ENCODE results near the gene SMARCD3. TPM values are rescaled to one million over a fixed set of nuclear protein-coding genes. Genes with fewer than 3 reads are reported as not detected.
A peak's percentile ranks its signal among the peaks of the same experiment; 100 is the strongest.

Gene SMARCD3
- polyA plus RNA-seq, 1 donor: 29.1 TPM

- Histone ChIP-seq H3K27me3 (ENCODE audit: control insufficient read depth, insufficient read depth, low read length) (peaks cover 60% of the 10 kb centered on the region), H3K27ac (ENCODE audit: low read length) (no peak overlapping the region), H3K9me3 (ENCODE audit: control insufficient read depth, low read depth, low read length) (no peaks in the 10 kb centered on the region), H3K4me3 (ENCODE audit: low read length) (no peak overlapping the region), H3K36me3 (ENCODE audit: control insufficient read depth, insufficient read depth, low read length) (no peaks in the 10 kb centered on the region), H3K4me1 (ENCODE audit: control insufficient read depth, insufficient read depth, low read length) (peaks cover 3% of the 10 kb centered on the region)
- no CpG with 5 or more reads among the region's 7 CpGs for WGBS (ENCODE audit: insufficient coverage, low lambda C conversion rate)
- no peak for DNase-seq
Observed at GRCh38 chr7:151257990-151258389, 9.5 kb upstream of the SMARCD3 start.

GRCh38 chr7:151256410-151257045 is 8.0 kb upstream of the SMARCD3 start:
- Histone ChIP-seq H3K27ac (ENCODE audit: low read length) (no peak overlapping the region), H3K9me3 (ENCODE audit: control insufficient read depth, low read depth, low read length) (no peaks in the 10 kb centered on the region), H3K27me3 (ENCODE audit: control insufficient read depth, insufficient read depth, low read length) (peaks cover 64% of the 10 kb centered on the region), H3K4me3 (ENCODE audit: low read length) (no peak overlapping the region), H3K4me1 (ENCODE audit: control insufficient read depth, insufficient read depth, low read length) (peaks cover 10% of the 10 kb centered on the region), H3K36me3 (ENCODE audit: control insufficient read depth, insufficient read depth, low read length) (no peaks in the 10 kb centered on the region)
- no peak for DNase-seq
- 64% methylated on average over 2 of the region's 16 CpGs for WGBS (ENCODE audit: insufficient coverage, low lambda C conversion rate)

GRCh38 chr7:151255390-151255789 is 6.9 kb upstream of the SMARCD3 start:
- Histone ChIP-seq H3K36me3 (ENCODE audit: control insufficient read depth, insufficient read depth, low read length) (no peaks in the 10 kb centered on the region), H3K27ac (ENCODE audit: low read length) (no peak overlapping the region), H3K9me3 (ENCODE audit: control insufficient read depth, low read depth, low read length) (no peaks in the 10 kb centered on the region), H3K4me1 (ENCODE audit: control insufficient read depth, insufficient read depth, low read length) (peaks cover 20% of the 10 kb centered on the region), H3K27me3 (ENCODE audit: control insufficient read depth, insufficient read depth, low read length) (peaks cover 58% of the 10 kb centered on the region), H3K4me3 (ENCODE audit: low read length) (no peak overlapping the region)
- WGBS (ENCODE audit: insufficient coverage, low lambda C conversion rate): 70% methylated on average over 2 of the region's 7 CpGs
- no peak for DNase-seq

GRCh38 chr7:151254851-151255250 is 6.4 kb upstream of the SMARCD3 start:
- no CpG with 5 or more reads among the region's 11 CpGs for WGBS (ENCODE audit: insufficient coverage, low lambda C conversion rate)
- Histone ChIP-seq H3K27me3 (ENCODE audit: control insufficient read depth, insufficient read depth, low read length) (peaks cover 58% of the 10 kb centered on the region), H3K9me3 (ENCODE audit: control insufficient read depth, low read depth, low read length) (no peaks in the 10 kb centered on the region), H3K4me3 (ENCODE audit: low read length) (no peak overlapping the region), H3K27ac (ENCODE audit: low read length) (no peak overlapping the region), H3K4me1 (ENCODE audit: control insufficient read depth, insufficient read depth, low read length) (peaks cover 25% of the 10 kb centered on the region), H3K36me3 (ENCODE audit: control insufficient read depth, insufficient read depth, low read length) (no peaks in the 10 kb centered on the region)
- DNase-seq: no peak

GRCh38 chr7:151254316-151254715 is 5.8 kb upstream of the SMARCD3 start:
- H3K4me3 ChIP-seq (ENCODE audit: low read length): no peak overlapping the region
- H3K27me3 ChIP-seq (ENCODE audit: control insufficient read depth, insufficient read depth, low read length): peaks cover 58% of the 10 kb centered on the region

GRCh38 chr7:151252961-151253711 is 4.6 kb upstream of the SMARCD3 start:
- no peaks in the 10 kb centered on the region for H3K36me3 ChIP-seq (ENCODE audit: control insufficient read depth, insufficient read depth, low read length)
- peaks cover 58% of the 10 kb centered on the region for H3K27me3 ChIP-seq (ENCODE audit: control insufficient read depth, insufficient read depth, low read length)
- no peak for DNase-seq
- peak overlapping the region; percentile 92 for H3K27ac ChIP-seq (ENCODE audit: low read length)
- peaks cover 32% of the 10 kb centered on the region for H3K4me1 ChIP-seq (ENCODE audit: control insufficient read depth, insufficient read depth, low read length)
- WGBS (ENCODE audit: insufficient coverage, low lambda C conversion rate): no CpG with 5 or more reads among the region's 17 CpGs
- no peaks in the 10 kb centered on the region for H3K9me3 ChIP-seq (ENCODE audit: control insufficient read depth, low read depth, low read length)
- H3K4me3 ChIP-seq (ENCODE audit: low read length): no peak overlapping the region

More at GRCh38 chr7:151254316-151254715, 5.8 kb upstream of the SMARCD3 start:
- DNase-seq: no peak
- H3K27ac ChIP-seq (ENCODE audit: low read length): no peak overlapping the region
- no peaks in the 10 kb centered on the region for H3K9me3 ChIP-seq (ENCODE audit: control insufficient read depth, low read depth, low read length)
- WGBS (ENCODE audit: insufficient coverage, low lambda C conversion rate): no CpG with 5 or more reads among the region's 7 CpGs
- H3K36me3 ChIP-seq (ENCODE audit: control insufficient read depth, insufficient read depth, low read length): no peaks in the 10 kb centered on the region
- H3K4me1 ChIP-seq (ENCODE audit: control insufficient read depth, insufficient read depth, low read length): peaks cover 30% of the 10 kb centered on the region

GRCh38 chr7:151252561-151252835 is 4.0 kb upstream of the SMARCD3 start:
- H3K4me1 ChIP-seq (ENCODE audit: control insufficient read depth, insufficient read depth, low read length): peaks cover 36% of the 10 kb centered on the region
- H3K4me3 ChIP-seq (ENCODE audit: low read length): peak overlapping the region; percentile 63
- no peaks in the 10 kb centered on the region for H3K36me3 ChIP-seq (ENCODE audit: control insufficient read depth, insufficient read depth, low read length)
- H3K9me3 ChIP-seq (ENCODE audit: control insufficient read depth, low read depth, low read length): no peaks in the 10 kb centered on the region
- peak overlapping the region; percentile 92 for H3K27ac ChIP-seq (ENCODE audit: low read length)
- H3K27me3 ChIP-seq (ENCODE audit: control insufficient read depth, insufficient read depth, low read length): peaks cover 55% of the 10 kb centered on the region
- no CpG with 5 or more reads among the region's 9 CpGs for WGBS (ENCODE audit: insufficient coverage, low lambda C conversion rate)
- DNase-seq: no peak

- Histone ChIP-seq H3K4me1 (ENCODE audit: control insufficient read depth, insufficient read depth, low read length) (peaks cover 41% of the 10 kb centered on the region), H3K27ac (ENCODE audit: low read length) (peak overlapping the region; percentile 92), H3K9me3 (ENCODE audit: control insufficient read depth, low read depth, low read length) (no peaks in the 10 kb centered on the region), H3K36me3 (ENCODE audit: control insufficient read depth, insufficient read depth, low read length) (no peaks in the 10 kb centered on the region), H3K4me3 (ENCODE audit: low read length) (peak overlapping the region; percentile 63), H3K27me3 (ENCODE audit: control insufficient read depth, insufficient read depth, low read length) (peaks cover 57% of the 10 kb centered on the region)
- WGBS (ENCODE audit: insufficient coverage, low lambda C conversion rate): no CpG with 5 or more reads among the region's 79 CpGs
- peak; percentile 56 to 75 for DNase-seq
Observed at GRCh38 chr7:151251689-151252560, 3.4 kb upstream of the SMARCD3 start.

GRCh38 chr7:151251328-151251688 is 2.8 kb upstream of the SMARCD3 start:
- Histone ChIP-seq H3K9me3 (ENCODE audit: control insufficient read depth, low read depth, low read length) (no peaks in the 10 kb centered on the region), H3K4me1 (ENCODE audit: control insufficient read depth, insufficient read depth, low read length) (peaks cover 42% of the 10 kb centered on the region), H3K36me3 (ENCODE audit: control insufficient read depth, insufficient read depth, low read length) (no peaks in the 10 kb centered on the region), H3K4me3 (ENCODE audit: low read length) (peak overlapping the region; percentile 38), H3K27me3 (ENCODE audit: control insufficient read depth, insufficient read depth, low read length) (peaks cover 56% of the 10 kb centered on the region), H3K27ac (ENCODE audit: low read length) (peak overlapping the region; percentile 51)
- no CpG with 5 or more reads among the region's 19 CpGs for WGBS (ENCODE audit: insufficient coverage, low lambda C conversion rate)
- no peak for DNase-seq
